Stomach (tissue), 4 donors: ENCODE measurements around the gene FKBP3.

Experiments used
- EP300 ChIP-seq: sonication (generic); formaldehyde crosslinking; IDR thresholded peaks from one replicate; pipeline ENCODE4 v1.6.1; 2017; ENCODE audit warnings: antibody characterized with exemption
- POLR2A ChIP-seq, 4 donors: fragments of 450-650 bp; IDR thresholded peaks; one replicate each; pipeline ENCODE4 v1.6.1; 2016; ENCODE audit warnings: antibody characterized with exemption in 4 of 4, control low read depth in 2 of 4, mild to moderate bottlenecking in 1 of 4, moderate library complexity in 1 of 4
- POLR2AphosphoS5 ChIP-seq, 3 donors: sonication (generic); formaldehyde crosslinking; IDR thresholded peaks; one replicate each; pipeline ENCODE4 v1.6.1; 2016; ENCODE audit warnings: antibody characterized with exemption in 3 of 3
- TF ChIP-seq, protein P1 (sequence below), 7 experiments: fragments of 450-650 bp in 4 of 7; fragments of 200-600 bp in 3 of 7; sonication (generic) in 3 of 7; IDR thresholded peaks; one replicate each; pipeline ENCODE4 v1.5.1; 2016 to 2019; ENCODE audit warnings: antibody characterized with exemption in 7 of 7, control low read depth in 2 of 7, mild to moderate bottlenecking in 1 of 7

DNA sequence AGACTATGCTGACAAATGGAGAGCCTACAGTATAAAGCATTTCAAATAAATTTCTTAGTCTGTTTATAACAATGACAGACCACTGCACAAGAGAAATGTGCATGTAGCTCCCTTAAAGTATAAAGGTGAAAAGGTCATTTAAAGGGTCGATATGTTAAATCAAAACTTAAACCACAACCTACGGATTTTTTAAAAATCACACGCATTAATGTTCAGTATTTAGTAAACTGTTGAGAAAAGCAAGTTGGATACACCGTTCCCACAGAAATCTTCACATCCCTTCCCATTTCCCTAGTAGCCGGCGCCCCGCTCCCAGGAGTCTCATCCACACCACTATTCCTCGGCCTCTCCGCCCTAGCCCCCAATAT lies 614 bp downstream of the FKBP3 start:
- TF ChIP-seq, protein P1, sequence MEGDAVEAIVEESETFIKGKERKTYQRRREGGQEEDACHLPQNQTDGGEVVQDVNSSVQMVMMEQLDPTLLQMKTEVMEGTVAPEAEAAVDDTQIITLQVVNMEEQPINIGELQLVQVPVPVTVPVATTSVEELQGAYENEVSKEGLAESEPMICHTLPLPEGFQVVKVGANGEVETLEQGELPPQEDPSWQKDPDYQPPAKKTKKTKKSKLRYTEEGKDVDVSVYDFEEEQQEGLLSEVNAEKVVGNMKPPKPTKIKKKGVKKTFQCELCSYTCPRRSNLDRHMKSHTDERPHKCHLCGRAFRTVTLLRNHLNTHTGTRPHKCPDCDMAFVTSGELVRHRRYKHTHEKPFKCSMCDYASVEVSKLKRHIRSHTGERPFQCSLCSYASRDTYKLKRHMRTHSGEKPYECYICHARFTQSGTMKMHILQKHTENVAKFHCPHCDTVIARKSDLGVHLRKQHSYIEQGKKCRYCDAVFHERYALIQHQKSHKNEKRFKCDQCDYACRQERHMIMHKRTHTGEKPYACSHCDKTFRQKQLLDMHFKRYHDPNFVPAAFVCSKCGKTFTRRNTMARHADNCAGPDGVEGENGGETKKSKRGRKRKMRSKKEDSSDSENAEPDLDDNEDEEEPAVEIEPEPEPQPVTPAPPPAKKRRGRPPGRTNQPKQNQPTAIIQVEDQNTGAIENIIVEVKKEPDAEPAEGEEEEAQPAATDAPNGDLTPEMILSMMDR (IDR thresholded peaks at IDR 0.05): no peak
- TF ChIP-seq POLR2A (IDR thresholded peaks at IDR 0.05) (no peak), EP300 (no peak), POLR2AphosphoS5 (IDR thresholded peaks at IDR 0.05) (no peak)
